ENCODE results near the gene ADD2. TPM values are rescaled to one million over a fixed set of nuclear protein-coding genes. Genes with fewer than 3 reads are reported as not detected.

ADD2 gene
- total RNA-seq, 2 donors from 2014 or later, result 14.8 to 53.0 TPM

DNA sequence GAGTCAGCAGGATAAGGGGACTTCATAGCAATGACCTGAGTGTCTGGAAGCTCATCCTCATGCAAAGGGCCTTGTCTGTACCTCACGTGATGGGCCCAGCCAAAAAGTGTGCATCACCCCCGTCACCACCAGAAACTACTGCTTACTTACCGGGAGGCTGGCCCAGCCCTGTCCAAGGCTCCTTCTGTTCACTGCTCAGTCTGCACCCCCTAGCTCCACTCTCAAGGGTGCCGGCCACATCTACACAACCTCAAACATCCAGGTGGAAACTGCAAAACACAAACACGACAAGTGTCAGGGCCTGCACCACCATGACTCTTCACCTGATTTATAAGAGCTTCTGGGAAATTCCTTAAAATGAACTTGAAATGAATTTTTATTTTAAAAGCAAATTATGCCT is 55.1 kb downstream of the ADD2 start:
- Mint-ChIP-seq H3K27ac (peak overlapping the region; percentile 17), H3K9me3 (no peaks in the 10 kb centered on the region), H3K36me3 (ENCODE audit: low read depth) (peaks cover 2% of the 10 kb centered on the region), H3K4me1 (peaks cover 16% of the 10 kb centered on the region), H3K4me3 (no peak overlapping the region), H3K27me3 (ENCODE audit: insufficient read depth) (no peaks in the 10 kb centered on the region)
- TF ChIP-seq, protein P1, sequence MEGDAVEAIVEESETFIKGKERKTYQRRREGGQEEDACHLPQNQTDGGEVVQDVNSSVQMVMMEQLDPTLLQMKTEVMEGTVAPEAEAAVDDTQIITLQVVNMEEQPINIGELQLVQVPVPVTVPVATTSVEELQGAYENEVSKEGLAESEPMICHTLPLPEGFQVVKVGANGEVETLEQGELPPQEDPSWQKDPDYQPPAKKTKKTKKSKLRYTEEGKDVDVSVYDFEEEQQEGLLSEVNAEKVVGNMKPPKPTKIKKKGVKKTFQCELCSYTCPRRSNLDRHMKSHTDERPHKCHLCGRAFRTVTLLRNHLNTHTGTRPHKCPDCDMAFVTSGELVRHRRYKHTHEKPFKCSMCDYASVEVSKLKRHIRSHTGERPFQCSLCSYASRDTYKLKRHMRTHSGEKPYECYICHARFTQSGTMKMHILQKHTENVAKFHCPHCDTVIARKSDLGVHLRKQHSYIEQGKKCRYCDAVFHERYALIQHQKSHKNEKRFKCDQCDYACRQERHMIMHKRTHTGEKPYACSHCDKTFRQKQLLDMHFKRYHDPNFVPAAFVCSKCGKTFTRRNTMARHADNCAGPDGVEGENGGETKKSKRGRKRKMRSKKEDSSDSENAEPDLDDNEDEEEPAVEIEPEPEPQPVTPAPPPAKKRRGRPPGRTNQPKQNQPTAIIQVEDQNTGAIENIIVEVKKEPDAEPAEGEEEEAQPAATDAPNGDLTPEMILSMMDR (conservative IDR thresholded peaks at IDR 0.05), result no peak
- H3K4me1 ChIP-seq (ENCODE audit: control insufficient read depth, insufficient read depth, low read length), result peaks cover 11% of the 10 kb centered on the region
- H3K36me3 ChIP-seq (ENCODE audit: control insufficient read depth, insufficient read depth, low read length), result no peaks in the 10 kb centered on the region
- H3K27me3 ChIP-seq (ENCODE audit: control insufficient read depth, insufficient read depth, low read length, poor library complexity, severe bottlenecking), result no peaks in the 10 kb centered on the region
- WGBS, 2 experiments (ENCODE audit: insufficient coverage in 1 of 2, insufficient read length in 1 of 2), result 92 to 100% methylated on average over 3 to 5 of the region's 5 CpGs
- peak; percentile 31 for DNase-seq
- no peaks in the 10 kb centered on the region for H3K9me3 ChIP-seq (ENCODE audit: control insufficient read depth, low read length)
- H3K27ac ChIP-seq (ENCODE audit: low read depth, low read length), result no peak overlapping the region
- H3K4me3 ChIP-seq (ENCODE audit: low read length), result no peak overlapping the region
- no peak overlapping the region for H3K9ac ChIP-seq (ENCODE audit: extremely low read depth, low read length, poor library complexity, severe bottlenecking)

DNA sequence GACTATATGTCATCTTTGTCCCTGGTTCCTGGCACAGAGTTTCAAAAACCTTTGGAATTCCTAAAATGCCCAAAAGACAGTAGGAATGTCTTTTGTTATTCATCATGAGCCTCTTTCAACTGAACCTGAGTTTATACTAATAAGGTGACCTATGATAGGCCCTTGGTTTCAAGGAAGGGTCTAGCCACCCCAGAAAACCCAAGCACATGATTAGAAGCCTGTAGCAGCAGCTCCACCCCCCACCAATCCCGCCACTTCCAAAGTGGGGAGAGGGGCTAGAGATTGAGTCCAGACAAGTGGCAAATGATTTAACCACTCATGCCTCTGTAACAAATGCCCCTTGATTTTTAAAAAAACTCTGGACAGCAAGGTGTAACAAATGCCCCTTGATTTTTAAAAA is 56.8 kb downstream of the ADD2 start:
- TF ChIP-seq, protein P1 (conservative IDR thresholded peaks at IDR 0.05), result no peak
- no peak overlapping the region for H3K27ac Mint-ChIP-seq
- H3K9ac ChIP-seq (ENCODE audit: extremely low read depth, low read length, poor library complexity, severe bottlenecking), result no peak overlapping the region
- H3K27ac ChIP-seq (ENCODE audit: low read depth, low read length), result no peak overlapping the region
- peaks cover 19% of the 10 kb centered on the region for H3K4me1 Mint-ChIP-seq
- no peaks in the 10 kb centered on the region for H3K27me3 ChIP-seq (ENCODE audit: control insufficient read depth, insufficient read depth, low read length, poor library complexity, severe bottlenecking)
- WGBS, 2 experiments (ENCODE audit: insufficient coverage in 1 of 2, insufficient read length in 1 of 2), result 95% methylated on average over 1 of the region's 1 CpG; no CpG with 5 or more reads in 1 of the 2 experiments
- H3K4me3 Mint-ChIP-seq, result no peak overlapping the region
- H3K27me3 Mint-ChIP-seq (ENCODE audit: insufficient read depth), result no peaks in the 10 kb centered on the region
- peak; percentile 44 for DNase-seq
- peaks cover 14% of the 10 kb centered on the region for H3K4me1 ChIP-seq (ENCODE audit: control insufficient read depth, insufficient read depth, low read length)
- H3K36me3 ChIP-seq (ENCODE audit: control insufficient read depth, insufficient read depth, low read length), result no peaks in the 10 kb centered on the region
- H3K9me3 ChIP-seq (ENCODE audit: control insufficient read depth, low read length), result no peaks in the 10 kb centered on the region
- no peaks in the 10 kb centered on the region for H3K9me3 Mint-ChIP-seq
- H3K4me3 ChIP-seq (ENCODE audit: low read length), result no peak overlapping the region
- peaks cover 2% of the 10 kb centered on the region for H3K36me3 Mint-ChIP-seq (ENCODE audit: low read depth)

DNA sequence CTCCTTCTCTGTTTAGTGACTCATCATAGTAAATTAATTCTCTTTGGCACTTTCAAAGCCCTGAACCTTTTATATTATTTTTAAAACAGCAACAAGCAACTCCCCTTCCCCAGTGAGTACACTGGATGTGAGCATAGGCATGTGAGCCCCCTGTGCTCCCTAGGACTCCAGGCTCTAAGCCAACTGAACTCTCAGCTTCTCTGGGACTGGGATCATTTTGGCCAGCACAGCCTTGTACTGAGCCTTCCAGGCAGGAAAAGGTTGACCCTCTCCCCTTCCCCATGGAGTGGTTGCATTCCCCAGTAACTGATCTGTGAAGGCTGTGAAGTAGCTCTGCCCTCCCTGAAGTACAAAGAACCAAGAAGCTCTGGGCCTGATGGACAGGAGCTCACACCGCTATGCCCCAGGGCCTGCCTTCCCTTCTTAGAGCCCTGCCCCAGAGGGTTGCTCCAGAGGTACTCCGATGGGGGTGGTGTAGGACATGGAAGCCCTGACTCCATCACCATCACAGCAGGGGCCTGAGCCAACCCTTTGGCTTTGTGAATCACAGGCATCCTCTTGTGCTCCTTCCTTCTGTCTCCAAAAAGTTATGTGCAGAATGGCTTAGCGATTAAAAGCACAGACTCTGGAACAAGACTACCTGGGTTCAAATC is 57.8 kb downstream of the ADD2 start:
- TF ChIP-seq, protein P1 (conservative IDR thresholded peaks at IDR 0.05), result no peak

More for the DNA sequence above, 57.8 kb downstream of the ADD2 start:
- Histone ChIP-seq H3K27ac (ENCODE audit: low read depth, low read length) (no peak overlapping the region), H3K36me3 (ENCODE audit: control insufficient read depth, insufficient read depth, low read length) (no peaks in the 10 kb centered on the region), H3K9me3 (ENCODE audit: control insufficient read depth, low read length) (no peaks in the 10 kb centered on the region), H3K9ac (ENCODE audit: extremely low read depth, low read length, poor library complexity, severe bottlenecking) (no peak overlapping the region), H3K27me3 (ENCODE audit: control insufficient read depth, insufficient read depth, low read length, poor library complexity, severe bottlenecking) (no peaks in the 10 kb centered on the region), H3K4me1 (ENCODE audit: control insufficient read depth, insufficient read depth, low read length) (peaks cover 11% of the 10 kb centered on the region), H3K4me3 (ENCODE audit: low read length) (no peak overlapping the region)
- H3K4me1 Mint-ChIP-seq, result peaks cover 17% of the 10 kb centered on the region
- WGBS, 2 experiments (ENCODE audit: insufficient coverage in 1 of 2, insufficient read length in 1 of 2), result 83 to 90% methylated on average over 1 to 3 of the region's 3 CpGs
- H3K36me3 Mint-ChIP-seq (ENCODE audit: low read depth), result peaks cover 2% of the 10 kb centered on the region
- no peaks in the 10 kb centered on the region for H3K9me3 Mint-ChIP-seq
- H3K27ac Mint-ChIP-seq, result peak overlapping the region; percentile 52
- DNase-seq, result peak; percentile 58
- H3K27me3 Mint-ChIP-seq (ENCODE audit: insufficient read depth), result no peaks in the 10 kb centered on the region
- H3K4me3 Mint-ChIP-seq, result no peak overlapping the region
